Measurements from ENCODE around the gene PIK3R5.

PIK3R5 gene

DNA sequence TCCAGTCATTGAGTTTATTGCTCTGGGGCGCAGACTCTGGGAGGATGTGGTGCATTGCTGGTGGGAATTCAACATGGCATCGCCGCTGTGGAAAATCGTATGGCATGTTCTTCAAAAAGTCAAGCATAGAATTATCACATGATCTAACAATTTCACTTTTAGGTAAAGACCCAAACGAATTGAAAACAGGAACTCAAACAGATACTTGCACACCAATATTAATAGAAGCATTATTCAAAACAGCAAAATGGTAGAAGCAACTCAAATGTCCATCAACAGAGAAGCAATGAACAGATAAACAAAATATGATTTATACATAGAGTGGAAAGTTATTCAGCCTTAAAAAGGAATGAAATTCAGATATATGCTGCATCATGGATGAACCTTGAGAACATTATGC lies 113.9 kb downstream of the PIK3R5 start:
- no peak for FAIRE-seq

DNA sequence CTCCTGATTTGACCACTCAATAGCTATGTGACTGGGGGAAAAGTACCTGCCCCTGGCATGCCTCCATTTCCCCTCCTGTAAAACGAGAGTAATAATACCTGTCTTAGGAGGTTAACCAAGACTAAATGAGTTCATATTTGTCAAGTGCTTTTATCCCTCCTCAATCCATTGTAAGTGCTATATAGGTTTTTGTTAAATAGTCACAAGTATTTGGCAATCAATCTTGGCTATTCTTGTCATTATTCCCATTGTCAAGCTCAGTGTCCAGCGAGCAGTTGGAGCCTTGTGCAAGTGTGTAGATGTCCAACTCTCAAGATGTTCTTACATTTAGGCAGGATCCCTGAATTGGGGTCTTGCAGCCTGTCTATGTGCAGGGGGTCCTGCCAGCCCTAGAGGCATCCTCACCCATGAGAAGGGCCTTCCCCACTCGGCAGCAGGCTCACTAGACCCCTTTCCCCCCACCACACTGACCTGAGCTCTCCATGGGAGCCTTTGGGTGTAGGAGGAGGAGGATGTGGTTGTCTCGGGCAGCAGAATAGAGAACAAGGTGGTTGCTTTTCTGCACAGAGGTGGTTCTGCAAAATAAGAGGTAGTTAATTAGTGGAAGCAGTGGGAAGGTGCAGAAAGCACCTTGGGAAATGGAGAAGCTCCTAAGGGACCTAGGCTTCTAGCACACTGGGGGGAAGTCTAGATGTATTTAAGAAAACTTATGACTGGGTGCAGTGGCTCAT lies 116.0 kb downstream of the PIK3R5 start:
- no peak for FAIRE-seq

DNA sequence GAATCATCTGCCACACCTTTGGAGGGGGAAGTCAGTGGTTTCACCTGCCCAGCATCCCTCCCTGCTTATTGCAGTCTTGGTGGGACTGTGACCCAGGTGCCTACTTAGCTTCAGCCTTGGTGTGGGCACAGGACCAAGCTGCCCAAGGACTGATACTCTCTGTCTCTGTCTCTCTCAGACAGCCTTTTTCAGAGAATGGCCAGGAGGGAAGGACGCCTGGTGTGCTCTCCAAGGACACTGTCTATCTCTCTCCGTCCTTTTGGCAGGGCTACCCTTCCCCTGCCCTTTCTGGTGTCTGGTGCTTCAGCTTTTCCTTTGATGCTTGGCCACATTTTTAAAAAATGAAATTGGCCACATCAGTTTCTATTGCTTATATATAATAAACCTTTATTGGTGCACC lies 117.6 kb downstream of the PIK3R5 start:
- FAIRE-seq, result no peak

DNA sequence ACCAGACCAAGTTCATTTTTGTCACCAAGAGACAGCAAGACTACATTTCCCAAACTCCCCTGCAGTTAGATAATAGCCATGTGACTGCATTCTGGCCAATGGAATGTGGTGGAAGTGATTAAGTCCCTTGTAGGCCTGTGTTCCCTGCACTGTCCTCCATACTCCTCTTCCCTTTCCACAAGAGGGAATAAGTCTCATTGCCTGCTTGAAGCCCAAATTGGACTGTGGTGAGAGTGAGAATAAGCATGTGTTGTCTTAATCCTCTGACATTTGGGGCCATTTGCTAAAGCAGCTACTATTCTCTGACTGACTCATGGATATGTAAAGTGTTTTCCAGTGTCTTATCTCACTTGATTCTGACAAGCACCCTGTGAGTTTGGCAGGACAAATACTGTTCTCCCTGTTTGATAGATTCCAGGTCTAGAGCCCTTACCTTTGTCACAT lies 118.7 kb downstream of the PIK3R5 start:
- FAIRE-seq, result no peak

DNA sequence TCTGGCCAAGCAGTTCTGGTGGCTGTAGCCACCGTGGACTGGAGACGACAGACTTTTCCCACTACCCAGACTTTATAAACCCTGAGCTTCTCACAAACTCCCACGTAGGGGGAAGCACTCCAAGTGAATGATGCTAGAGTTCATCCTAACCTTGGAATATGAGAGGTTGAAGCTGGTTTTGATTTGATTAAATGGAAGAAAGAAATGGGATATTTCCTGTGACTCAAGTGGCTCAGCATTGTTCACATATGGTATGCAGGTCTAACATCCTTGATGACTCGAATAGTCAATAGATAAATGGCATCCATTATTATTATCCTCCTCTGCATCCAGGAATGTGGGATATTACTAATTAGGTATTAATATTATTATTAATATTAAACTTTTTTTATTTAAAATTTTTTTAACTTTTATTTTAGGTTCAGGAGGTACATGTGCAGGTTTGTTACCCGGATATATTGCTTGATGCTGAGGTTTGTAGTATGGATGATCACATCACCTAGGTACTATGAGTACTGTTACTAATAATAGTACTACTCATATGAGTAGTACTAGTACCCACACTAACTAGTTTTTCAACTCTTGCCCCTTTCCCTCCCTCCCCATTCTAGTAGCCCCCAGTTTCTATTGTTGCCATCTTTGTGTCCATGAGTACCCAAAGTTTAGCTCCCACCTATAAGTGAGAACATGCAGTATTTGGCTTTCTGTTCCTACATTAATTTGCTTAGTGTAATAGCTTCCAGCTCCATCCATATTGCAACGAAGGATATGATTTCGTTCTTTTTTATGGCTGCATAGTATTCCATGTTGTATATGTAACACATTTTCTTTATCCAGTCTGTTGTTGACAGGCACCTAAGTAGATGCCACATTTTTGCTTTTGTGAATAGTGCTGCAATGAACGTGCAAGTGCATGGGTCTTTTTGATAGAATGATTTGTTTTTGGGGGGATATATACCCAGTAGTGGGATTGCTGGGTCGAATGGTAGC lies 121.0 kb downstream of the PIK3R5 start:
- FAIRE-seq, result no peak

DNA sequence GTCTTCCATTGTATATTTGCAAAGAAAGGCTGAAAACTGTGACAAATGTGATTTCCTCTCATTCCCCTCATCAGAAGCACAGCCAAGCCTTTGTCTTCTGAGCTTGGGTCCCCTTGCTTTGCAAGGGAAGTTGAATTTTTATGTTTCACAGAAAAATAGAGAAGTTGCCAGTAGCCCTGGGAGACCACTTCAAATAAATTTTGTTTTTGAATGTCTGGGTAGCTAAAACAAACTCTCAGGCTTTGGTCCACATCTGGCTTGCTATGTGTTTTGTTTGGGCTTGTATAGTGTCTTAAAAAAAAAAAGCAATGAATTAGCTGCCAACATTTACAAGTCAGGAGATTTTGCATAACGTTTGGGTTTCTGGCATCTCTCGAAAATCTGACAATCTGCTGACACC lies 122.2 kb downstream of the PIK3R5 start:
- FAIRE-seq, result no peak

DNA sequence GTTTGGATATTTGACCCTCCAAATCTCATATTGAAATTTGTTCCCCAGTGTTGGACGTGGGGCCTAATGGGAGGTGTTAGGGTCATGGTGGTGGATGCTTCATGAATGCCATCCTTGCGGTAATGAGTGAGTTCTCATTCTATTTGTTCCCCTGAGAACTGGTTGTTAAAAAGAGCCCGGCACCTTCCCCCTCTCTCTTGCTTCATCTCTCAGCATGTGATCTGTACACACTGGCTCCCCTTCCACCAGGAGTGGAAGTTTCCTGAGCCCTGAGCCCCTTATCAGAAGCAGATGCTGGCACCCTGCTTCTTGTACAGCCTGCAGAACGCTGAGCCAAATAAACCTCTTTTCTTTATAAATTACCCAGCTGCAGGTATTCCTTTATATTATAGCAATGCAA lies 123.7 kb downstream of the PIK3R5 start:
- no peak for FAIRE-seq

DNA sequence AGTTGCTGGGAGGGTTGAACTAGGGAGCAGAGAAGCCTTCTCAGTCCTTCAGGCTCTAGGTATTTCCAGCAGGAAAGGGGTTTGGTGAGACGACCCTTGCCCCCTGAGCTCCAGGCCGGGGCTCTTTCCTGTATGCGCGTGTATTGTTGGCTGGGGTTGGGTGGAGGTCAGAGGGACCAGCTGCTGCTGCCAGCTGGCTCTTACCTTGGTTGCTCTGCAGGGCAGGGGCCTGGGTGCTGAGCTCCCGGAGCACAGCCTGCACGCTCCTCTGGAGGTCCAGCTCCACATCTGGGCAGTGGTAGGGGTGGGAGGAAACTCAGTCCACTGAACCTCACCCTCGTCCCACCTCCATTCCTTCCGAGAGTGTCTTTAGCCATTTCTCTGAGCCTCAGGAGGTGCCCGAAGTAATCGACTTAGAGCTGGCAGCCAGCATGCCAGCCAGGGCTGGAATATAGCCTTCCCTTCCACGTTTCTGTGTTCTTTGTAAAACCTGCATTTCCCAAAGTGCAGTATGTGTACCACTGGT lies 126.0 kb downstream of the PIK3R5 start:
- FAIRE-seq, result no peak

DNA sequence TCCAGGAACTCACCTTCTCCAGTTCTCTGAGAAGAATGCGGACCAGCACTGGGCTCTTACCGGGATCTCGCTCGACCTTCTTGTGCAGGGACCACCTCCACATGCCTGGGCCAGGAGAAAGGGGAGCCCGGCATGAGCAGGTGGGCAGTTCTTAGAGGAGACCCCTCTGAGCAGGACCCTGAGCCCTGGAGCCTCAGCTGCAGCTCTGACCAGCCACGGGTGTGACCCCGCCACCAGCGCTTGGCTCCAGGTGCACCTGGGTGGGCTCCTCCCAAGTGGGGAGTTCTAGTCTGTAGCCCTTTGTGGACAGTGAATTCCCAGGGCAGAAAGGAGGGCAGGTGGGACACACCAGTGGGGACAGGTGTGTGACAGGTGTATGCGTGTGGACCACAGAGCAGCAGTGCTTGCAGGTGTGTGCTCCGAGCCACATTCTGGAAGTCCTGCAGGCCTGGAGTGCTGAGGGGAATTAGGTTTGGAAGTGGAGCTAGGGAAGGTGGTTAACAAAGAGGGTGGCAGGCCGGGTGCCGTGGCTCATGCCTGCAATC lies 126.9 kb downstream of the PIK3R5 start:
- no peak for FAIRE-seq

DNA sequence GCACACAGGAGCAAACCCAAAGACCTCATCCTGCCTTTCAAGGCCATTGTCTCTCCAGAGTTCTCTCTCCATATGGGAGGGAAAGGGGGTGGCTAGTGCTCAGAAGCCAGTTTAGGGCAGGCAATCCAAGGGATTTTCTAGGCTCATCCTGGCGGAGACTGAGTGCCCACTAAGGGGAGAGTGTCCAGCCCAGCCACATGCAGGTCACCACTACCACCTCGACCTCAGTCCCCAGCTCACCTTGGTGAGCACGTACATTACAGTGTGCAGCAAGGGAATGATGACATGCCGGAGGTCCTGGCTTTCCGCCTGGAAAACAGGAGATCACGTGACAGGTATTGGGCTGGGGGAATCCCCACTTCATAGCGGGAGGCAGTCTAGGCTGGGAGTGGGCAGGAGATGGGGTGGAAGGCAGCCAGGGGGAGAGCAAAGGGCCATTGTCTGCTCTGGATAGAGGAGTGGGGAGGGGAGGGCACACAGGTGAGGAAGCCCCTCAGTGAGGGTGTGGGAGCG lies 127.9 kb downstream of the PIK3R5 start:
- no peak for FAIRE-seq

DNA sequence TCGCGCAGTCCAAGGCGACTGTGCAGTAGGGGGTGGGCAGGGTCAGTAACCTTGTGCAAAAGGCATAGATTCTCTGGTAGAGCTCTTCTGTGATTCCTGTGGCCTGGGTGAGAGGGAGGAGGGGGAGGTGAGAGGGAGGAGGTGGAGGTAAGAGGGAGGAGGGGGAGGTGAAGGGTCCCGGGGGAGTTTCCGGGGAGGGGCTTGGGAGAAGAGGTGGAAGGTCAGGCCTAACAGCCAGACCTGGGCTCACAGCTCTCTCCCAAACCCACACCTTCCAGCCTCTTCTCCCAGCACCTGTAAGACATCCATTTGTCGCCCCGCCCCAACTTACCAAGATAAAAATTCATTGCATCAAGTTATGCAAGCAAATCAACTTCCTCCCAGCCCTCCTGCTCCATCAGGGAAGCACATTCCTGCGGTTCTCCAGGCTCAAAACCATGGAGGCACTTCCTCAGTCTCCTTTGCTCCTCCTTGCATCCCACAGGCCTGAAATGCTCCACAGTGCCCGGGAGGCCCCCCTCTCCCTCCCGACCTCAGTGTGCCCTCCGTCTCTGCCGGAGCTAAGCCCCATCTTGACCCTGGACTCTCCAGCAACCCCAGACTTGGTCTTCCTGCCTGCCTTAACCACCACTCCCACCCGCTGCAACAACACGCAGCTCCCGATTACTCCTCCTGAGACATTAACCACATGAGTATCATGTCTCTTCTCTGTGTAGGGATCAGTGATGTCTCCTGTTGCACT lies 128.5 kb downstream of the PIK3R5 start:
- FAIRE-seq, result no peak

DNA sequence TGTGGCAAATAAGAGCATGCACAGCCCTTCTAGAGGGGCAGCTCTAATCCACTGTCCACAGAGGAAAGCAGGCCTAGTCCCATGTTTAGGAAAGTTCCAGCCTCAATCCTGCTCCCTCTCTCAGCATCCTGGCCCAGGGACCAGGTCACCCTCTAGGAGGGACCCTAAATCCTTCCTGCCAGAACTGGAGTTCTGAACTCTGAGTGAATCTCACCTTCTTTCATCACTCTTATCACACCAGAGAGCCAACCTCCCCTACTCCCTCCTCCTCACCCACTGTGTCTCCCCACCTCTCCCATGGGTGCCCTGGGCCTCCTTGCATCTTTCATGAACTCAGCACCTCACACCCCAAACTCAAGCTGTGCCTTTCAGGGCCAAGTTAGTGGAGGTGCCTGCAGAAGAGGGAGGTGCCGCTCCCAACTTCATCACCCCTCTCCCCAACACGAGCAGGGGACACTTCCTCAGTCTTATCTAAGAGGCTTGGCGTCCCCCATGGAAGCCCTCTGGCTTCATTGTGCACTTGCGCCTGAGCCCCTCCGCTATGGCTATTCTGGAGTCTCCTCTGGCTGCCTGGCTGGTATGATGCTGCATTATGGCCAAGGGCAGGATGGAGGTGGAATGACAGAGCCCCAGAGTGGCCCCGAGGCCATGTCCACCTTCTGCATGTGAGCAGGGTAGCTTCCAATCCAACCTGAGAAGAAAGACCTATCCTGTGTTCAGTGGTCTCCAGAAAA lies 129.7 kb downstream of the PIK3R5 start:
- FAIRE-seq, result no peak

DNA sequence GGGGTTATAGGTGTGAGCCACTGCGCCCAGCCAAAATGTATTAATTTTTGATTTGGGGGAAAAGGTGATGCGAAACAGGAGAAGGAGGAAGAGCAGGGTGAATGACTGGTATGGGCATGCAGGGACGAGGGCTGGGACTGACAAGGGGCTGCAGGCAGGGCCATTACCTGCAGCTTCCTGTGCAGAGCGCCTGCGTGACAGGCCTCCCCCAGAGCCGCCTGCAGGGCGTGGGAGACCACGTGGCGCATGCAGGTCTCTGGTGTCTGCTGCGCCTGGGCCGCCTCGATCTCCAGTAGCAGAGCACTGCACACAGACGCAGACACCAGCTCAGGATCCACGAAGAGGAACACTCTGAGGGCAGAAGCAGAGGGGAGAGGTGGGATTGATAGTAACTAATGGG lies 130.4 kb downstream of the PIK3R5 start:
- FAIRE-seq, result no peak

DNA sequence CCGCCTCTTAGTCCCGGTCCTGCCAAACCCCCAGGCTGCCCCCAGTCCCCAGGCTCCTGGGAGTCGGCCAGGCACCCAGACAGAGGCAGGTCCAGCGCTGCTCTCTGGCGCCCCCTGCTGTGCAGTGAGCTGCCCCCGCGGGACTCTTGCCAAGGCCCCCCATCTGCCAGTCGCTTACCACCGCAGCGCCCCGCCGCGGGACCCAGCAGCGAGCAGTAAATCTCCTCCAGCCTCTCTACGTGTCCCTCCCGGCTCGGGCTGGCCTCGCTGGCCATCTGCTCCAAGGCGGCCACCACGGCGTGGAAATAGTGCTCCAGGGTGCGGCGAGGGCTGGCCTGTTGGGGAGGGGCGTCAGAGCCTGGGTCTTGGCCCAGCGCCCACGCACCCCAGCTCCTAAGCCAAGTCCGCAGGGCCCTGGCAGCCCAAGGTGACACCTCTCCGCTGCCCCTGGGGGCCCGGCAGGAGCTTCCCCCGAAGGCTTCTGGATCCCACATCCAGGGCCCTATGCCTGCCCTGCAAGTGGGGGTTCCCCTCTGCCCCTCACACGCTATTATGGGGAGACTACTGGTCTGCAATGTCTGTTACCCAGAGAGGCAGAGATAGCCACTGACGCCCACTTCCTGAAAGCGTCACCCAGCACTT lies 132.7 kb downstream of the PIK3R5 start:
- no peak for FAIRE-seq

DNA sequence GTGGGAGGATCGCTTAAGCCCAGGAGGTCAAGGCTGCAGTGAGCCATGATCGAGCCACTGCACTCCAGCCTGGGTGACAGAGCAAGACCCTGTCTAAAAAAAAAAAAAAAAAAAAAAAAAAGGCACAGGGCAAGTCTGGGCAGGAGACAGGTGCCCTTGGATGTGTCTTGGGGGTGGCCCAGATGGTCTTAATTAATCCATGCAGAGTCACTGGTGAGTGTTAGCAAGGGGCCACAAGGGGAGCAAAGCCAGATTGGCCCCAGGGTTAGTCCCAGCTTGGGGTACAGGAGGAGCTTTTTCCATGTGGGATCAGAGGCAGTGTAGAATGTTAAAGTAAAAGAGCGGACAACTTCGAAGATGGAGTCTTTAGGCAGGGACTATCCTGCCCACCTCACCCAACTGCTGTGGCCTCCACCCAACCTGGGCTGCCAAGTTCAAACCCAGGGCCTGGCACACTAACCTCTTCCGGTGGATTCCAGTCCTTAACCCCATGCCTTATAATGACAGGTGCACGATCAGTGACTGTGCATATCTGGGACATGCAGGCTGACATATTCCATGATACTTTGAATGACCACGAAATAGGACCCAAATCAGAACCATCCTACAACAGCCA lies 134.2 kb downstream of the PIK3R5 start:
- no peak for FAIRE-seq

DNA sequence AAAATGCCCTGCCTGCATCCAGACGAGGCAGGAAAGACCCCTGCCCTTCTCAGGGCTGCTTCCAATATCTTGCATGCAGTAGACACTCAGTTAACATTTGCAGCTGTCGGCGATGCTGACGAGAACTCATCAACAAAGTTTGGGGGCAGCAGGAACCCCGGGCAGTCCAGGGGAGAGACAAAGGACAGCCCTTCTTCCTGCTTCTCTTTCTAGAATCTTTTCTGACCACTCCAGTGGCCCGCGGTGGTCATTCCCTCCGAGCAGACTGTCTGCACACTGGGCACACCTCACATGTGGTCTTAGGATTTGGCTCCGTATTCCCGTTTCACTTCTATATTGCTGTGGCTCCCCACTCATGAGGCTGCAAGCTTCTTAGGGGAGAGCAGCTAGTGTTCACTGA lies 135.4 kb downstream of the PIK3R5 start:
- FAIRE-seq, result no peak

DNA sequence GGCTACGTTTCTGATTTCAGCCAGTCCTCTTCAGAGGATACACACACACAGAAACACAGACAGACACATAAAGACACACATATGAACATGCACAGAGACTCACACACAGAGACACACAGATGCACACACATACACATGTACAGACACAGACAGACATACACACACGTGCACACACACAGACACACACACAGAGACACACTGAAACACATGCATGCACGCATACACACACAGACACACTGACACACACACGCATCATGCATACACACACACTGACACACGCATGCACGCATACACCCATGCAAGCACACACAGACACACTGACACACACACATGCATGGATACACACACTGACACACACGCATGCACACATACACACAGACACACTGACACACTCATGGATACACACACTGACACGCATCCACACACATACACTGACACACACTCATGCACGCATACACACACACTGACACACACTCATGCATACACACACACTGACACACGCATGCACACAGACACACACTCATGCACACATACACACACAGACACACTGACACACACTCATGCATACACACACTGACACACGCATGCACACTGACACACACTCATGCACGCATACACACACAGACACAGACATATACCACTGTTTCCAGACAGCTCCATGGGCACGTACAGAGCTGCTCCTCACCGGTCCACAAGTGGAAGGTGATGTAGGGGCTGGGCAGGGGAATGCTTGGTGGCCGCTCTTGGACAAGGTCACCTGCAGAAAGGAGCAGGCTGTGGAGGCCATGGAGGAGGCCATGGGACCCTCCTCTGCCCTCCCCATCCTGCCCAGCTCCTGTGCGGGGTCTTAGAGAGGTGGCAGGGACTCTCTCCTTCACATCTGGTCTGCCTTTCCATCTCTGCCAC lies 136.2 kb downstream of the PIK3R5 start:
- FAIRE-seq, result no peak
